Measurements from ENCODE around the gene BABAM2.

DNA sequence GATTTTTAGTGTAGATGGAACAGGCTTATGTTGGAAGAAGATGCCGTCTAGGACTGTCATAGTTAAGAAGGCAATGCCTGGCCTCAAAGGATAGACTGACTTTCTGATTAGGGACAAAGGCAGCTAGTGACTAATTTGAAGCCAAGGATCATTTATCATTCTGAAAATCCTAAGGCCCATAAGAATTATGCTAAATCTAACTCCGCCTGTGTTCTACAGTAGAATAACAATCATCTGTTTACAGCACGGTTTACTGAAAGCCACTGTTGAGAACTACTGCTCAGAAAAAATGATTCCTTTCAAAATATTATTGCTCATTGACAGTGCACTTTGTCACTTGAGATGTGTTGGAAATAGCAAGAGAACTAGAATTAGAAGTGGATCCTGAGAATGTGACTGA lies 44.5 kb downstream of the BABAM2 start:
- TF ChIP-seq, protein P1, sequence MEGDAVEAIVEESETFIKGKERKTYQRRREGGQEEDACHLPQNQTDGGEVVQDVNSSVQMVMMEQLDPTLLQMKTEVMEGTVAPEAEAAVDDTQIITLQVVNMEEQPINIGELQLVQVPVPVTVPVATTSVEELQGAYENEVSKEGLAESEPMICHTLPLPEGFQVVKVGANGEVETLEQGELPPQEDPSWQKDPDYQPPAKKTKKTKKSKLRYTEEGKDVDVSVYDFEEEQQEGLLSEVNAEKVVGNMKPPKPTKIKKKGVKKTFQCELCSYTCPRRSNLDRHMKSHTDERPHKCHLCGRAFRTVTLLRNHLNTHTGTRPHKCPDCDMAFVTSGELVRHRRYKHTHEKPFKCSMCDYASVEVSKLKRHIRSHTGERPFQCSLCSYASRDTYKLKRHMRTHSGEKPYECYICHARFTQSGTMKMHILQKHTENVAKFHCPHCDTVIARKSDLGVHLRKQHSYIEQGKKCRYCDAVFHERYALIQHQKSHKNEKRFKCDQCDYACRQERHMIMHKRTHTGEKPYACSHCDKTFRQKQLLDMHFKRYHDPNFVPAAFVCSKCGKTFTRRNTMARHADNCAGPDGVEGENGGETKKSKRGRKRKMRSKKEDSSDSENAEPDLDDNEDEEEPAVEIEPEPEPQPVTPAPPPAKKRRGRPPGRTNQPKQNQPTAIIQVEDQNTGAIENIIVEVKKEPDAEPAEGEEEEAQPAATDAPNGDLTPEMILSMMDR (IDR thresholded peaks at IDR 0.05), result no peak
- TF ChIP-seq POLR2A (IDR thresholded peaks at IDR 0.05), result no peak
- no peak for TF ChIP-seq POLR2AphosphoS5 (IDR thresholded peaks at IDR 0.05; ENCODE audit: insufficient read depth in 1 of 2, low read depth in 1 of 2)

All from vagina (tissue), 2 donors.